Stimulated activated CD8-positive, alpha-beta memory T cell treated with anti-CD3 and anti-CD28 coated beads, Interleukin-15, amount 100 ng/mL, for 4 hours (primary cell): Measurements from ENCODE around the gene SELENOP.
"Not testable (repeated sequence)": the region's sequence is repeated elsewhere in the genome, so short reads cannot be mapped to it uniquely, and the experiment has no call there.

Experiments used
- DNase-seq, 2 donors: peaks; one replicate each; pipeline ENCODE4 v3.0.0-alpha.2; 2020; ENCODE audit warnings: low read depth in 2 of 2

Gene SELENOP

GRCh38 chr5:42811591-42812446 is at the start of gene SELENOP:
Gene SELENOP, minus strand, starts transcription at chr5:42811892. Its CDS starts 3,539 bp downstream, at chr5:42808353.
- DNase-seq, result no peak

- no peak for DNase-seq
Measured at GRCh38 chr5:42858687-42859086, 47.0 kb upstream of the SELENOP start.

GRCh38 chr5:42858031-42858643 is 46.4 kb upstream of the SELENOP start:
- DNase-seq, result no peak

GRCh38 chr5:42855811-42856210 is 44.1 kb upstream of the SELENOP start:
- no peak for DNase-seq

GRCh38 chr5:42855386-42855785 is 43.7 kb upstream of the SELENOP start:
- DNase-seq, result no peak

- DNase-seq, result no peak
Measured at GRCh38 chr5:42854795-42855194, 43.1 kb upstream of the SELENOP start.

GRCh38 chr5:42852826-42853225 is 41.1 kb upstream of the SELENOP start:
- no peak for DNase-seq

- DNase-seq, result no peak
Measured at GRCh38 chr5:42851481-42851880, 39.8 kb upstream of the SELENOP start.

- no peak for DNase-seq
Measured at GRCh38 chr5:42848545-42848944, 36.9 kb upstream of the SELENOP start.

GRCh38 chr5:42844408-42844807 is 32.7 kb upstream of the SELENOP start:
- DNase-seq, result not testable (repeated sequence)

- DNase-seq, result no peak
Measured at GRCh38 chr5:42843675-42844292, 32.1 kb upstream of the SELENOP start.

GRCh38 chr5:42842921-42843641 is 31.4 kb upstream of the SELENOP start:
- no peak for DNase-seq

- no peak for DNase-seq
Measured at GRCh38 chr5:42840842-42841567, 29.3 kb upstream of the SELENOP start.

- no peak for DNase-seq
Measured at GRCh38 chr5:42840269-42840668, 28.6 kb upstream of the SELENOP start.

GRCh38 chr5:42839196-42839595 is 27.5 kb upstream of the SELENOP start:
- no peak for DNase-seq

- DNase-seq, result no peak
Measured at GRCh38 chr5:42837601-42838000, 25.9 kb upstream of the SELENOP start.

GRCh38 chr5:42836070-42836769 is 24.5 kb upstream of the SELENOP start:
- DNase-seq, result no peak

- DNase-seq, result no peak
Measured at GRCh38 chr5:42832060-42832459, 20.4 kb upstream of the SELENOP start.

- DNase-seq, result no peak
Measured at GRCh38 chr5:42830924-42831323, 19.2 kb upstream of the SELENOP start.

GRCh38 chr5:42828671-42829070 is 17.0 kb upstream of the SELENOP start:
- no peak for DNase-seq
